Stimulated activated CD4-positive, alpha-beta T cell treated with anti-CD3 and anti-CD28 coated beads, Interleukin-1b, Interleukin-23, amount 100 ng/mL, for 4 hours (primary cell): Measurements from ENCODE around the gene NT5DC4.
"Not testable (repeated sequence)": the region's sequence is repeated elsewhere in the genome, so short reads cannot be mapped to it uniquely, and the experiment has no call there.

Experiments
- DNase-seq, 2 donors: peaks; one replicate each; pipeline ENCODE4 v3.0.0-alpha.2; 2020; ENCODE audit warnings: low read depth in 2 of 2

NT5DC4 gene

GRCh38 chr2:112699984-112700667 is 20.7 kb upstream of the NT5DC4 start:
- DNase-seq: no peak

- no peak for DNase-seq
Measured at GRCh38 chr2:112701052-112701451, 19.8 kb upstream of the NT5DC4 start.

DNA sequence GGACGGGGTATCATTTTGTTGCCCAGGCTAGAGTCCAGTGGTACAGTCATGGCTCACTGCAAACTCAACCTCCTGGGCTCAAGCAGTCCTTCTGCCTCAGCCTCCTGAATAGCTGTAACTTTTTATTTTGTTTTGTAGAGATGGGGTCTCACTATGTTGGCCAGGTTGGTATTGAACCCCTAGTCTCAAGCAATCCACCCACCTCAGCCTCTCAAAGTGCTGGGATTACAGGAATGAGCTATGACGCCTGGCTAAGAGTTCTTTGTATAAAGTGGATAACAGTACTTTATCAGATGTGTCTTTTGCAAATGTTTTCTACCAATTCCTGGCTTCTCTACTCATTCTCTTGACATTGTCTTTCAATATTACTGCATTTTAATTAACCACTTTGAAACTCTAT is 17.1 kb upstream of the NT5DC4 start:
- no peak for DNase-seq

DNA sequence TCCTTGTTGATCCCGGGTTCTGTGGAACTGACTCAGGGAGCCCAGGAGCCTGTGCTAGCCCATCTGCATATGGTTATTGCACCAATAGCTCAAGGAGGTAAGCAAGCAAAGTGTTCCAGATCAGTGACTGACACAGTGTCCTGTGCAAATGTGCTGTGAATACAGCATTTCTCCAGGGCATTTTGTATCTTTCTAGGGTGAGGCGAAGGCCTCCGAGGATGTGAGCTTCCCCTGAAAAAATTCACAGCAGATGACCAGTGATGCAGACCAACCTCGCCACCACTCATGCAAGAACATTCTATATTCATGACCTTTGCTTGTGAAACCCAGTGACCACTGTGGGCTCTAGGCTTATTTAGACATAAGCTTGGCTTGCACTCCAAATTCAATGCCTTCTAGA is 15.2 kb upstream of the NT5DC4 start:
- no peak for DNase-seq

- DNase-seq: no peak
Measured at GRCh38 chr2:112706170-112706664, 14.6 kb upstream of the NT5DC4 start.

DNA sequence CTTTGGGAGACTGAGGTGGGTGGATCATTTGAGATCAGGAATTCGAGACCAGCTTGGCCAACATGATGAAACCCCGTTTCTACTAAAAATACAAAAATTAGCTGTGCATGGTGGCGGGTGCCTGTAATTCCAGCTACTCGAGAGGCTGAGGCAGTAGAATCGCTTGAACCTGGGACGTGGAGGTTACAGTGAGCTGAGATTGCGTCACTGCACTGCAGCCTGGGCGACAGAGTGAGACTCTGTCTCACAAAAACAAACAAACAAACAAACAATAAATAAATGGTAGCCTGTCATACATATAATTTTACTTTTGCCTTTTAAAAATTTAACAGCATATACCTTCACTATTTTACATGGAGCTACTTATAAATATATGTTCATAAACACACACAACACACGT is 13.9 kb upstream of the NT5DC4 start:
- DNase-seq: not testable (repeated sequence)

DNA sequence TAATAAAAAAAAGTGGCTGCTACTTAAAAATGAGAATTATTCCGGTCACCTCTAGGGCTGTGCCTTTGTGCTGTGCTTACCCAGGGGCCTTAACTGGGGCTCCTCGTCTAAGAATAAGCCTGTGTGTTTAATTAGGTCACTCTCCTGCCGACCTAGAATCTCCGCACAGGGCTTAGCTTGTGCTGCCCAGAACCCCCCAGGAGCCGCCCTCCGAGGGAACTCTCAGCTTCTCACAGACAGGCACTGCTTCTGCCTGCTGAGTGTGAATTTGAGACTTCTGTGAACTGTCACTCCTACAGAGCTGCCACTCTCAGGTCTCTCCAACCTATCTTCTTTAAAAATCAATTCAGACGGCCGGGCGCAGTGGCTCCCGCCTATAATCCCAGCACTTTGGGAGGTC is 11.9 kb upstream of the NT5DC4 start:
- no peak for DNase-seq

- DNase-seq: no peak
Measured at GRCh38 chr2:112709703-112710102, 11.1 kb upstream of the NT5DC4 start.

DNA sequence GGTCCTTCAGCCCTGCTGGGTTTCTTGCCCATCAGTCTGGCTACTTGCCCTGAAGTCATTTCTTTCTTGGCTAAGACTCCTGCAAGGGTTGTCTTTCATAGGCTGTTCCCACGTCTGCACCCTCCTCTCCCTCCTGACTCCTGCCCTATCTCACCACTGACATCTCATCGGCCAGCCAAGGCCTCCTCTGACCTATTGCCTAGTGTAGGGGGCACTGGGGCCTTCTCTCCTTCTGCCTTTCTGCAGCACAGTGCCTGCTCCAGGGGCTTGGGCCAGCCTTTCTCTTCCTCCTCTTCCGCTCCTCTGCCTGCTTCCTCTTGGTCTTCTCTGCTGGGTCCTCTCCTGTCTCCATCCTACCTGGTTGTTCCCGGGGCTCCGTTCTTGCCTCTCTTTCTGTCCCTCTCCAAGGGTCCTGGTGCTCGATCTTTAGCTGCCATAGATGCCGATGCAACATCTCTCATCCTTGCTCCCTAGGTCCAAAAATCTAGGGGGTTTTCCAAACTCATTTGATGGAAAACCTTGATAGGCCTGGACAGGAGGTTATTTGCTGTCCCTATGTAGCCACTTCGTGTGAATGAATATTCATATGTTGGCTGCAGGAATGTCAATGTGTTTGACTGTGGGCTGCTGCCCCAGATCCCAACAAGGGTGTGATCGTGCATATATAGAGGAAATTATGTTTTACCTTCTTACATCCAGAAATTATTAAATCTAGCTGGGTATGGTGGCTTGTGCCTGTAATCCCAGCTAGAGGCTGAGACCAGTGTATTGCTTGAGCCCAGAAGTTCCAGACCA is 9.7 kb upstream of the NT5DC4 start:
- DNase-seq: no peak

DNA sequence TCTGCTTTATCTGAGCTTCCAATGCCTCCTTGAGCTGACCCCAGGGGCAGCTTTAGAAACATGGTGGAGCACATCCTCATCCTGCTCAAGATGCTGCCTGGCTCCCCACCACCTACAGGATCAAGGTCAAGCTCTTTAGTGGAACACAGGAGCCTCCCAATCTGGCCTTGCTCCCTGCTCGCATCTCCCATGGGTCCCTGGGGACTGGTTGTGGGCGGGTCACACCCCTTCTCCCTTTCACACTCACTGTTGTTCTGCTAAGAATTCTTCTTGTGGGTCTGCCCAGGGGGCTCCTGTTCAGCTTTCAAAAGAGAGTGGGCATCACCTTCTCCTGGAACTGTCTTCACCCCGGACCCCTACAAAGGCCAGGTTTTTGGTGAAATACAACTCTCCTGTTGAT is 8.4 kb upstream of the NT5DC4 start:
- no peak for DNase-seq

DNA sequence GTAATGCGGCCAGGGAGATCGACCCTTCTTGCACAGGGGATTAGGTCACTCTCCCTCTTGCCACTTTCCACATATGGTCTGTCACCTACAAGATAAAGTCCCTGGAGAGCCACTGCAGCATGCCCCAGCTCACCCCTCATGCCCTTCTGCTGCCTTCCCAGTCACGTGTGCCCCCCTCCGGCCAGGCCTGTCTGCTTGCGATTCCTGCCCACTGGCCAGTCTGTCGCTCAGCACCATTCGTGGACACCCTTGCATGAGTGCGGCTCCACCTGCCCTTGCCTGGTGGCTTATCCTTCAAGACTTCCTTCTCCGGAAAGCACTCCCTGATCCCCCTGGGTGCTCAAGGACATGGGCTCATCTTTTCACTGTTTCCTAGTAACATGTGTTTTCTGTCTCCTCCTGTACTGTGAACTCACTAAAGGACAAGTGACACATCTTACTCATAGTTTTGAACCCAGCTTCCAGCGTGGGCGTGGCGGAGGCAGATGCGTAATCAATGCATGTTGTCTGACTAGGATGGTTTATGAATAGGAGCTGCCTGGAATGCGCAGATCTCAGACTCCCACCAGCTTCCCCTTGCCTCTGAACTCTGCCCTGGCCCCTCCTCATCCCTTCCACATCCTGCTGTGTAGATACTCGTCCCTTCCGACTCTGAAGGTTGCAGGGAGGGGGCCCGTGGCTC is 7.8 kb upstream of the NT5DC4 start:
- DNase-seq: peak; percentile 23 to 32

GRCh38 chr2:112713585-112713925 is 7.3 kb upstream of the NT5DC4 start:
- no peak for DNase-seq

GRCh38 chr2:112713926-112714325 is 6.9 kb upstream of the NT5DC4 start:
- no peak for DNase-seq

DNA sequence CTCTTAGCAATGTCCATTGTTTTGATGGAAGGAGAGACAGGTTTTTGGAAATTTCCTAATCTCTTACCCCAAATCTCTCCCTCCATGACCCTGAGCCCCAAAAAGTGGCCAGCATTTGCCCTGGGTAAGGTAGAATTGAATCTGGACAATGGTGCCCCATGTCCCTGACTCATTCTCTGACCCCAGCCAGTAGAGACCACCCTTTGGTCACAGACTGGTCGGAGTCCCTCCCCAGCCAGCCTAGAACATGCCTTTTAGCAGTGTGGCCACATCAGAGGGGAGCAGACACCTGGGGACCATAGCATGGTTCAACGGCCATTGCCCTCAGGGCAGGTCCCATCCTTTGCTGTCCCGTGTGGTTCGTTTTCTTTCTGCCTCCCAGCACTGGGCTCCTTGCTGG is 6.5 kb upstream of the NT5DC4 start:
- DNase-seq: no peak

- no peak for DNase-seq
Measured at GRCh38 chr2:112714836-112715631, 5.8 kb upstream of the NT5DC4 start.

DNA sequence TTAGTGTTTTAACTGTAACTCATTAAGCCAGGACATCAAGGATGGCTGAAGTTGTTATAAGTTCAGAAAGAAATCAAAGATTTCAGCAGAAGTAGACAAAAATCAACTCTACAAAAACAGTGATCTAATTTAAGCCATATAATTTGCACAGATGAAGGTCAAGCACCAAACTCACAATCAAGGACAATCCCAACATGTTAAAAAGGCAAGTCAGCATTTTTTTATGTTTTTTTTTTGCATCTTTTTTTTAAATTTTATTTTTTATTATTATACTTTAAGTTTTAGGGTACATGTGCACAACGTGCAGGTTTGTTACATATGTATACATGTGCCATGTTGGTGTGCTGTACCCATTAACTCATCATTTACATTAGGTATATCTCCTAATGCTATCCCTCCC is 4.7 kb upstream of the NT5DC4 start:
- not testable (repeated sequence) for DNase-seq

- DNase-seq: not testable (repeated sequence)
Measured at GRCh38 chr2:112716826-112717352, 3.9 kb upstream of the NT5DC4 start.

- DNase-seq: no peak
Measured at GRCh38 chr2:112718863-112719370, 1.9 kb upstream of the NT5DC4 start.

- no peak for DNase-seq
Measured at GRCh38 chr2:112721819-112722522, 1.2 kb downstream of the NT5DC4 start.

DNA sequence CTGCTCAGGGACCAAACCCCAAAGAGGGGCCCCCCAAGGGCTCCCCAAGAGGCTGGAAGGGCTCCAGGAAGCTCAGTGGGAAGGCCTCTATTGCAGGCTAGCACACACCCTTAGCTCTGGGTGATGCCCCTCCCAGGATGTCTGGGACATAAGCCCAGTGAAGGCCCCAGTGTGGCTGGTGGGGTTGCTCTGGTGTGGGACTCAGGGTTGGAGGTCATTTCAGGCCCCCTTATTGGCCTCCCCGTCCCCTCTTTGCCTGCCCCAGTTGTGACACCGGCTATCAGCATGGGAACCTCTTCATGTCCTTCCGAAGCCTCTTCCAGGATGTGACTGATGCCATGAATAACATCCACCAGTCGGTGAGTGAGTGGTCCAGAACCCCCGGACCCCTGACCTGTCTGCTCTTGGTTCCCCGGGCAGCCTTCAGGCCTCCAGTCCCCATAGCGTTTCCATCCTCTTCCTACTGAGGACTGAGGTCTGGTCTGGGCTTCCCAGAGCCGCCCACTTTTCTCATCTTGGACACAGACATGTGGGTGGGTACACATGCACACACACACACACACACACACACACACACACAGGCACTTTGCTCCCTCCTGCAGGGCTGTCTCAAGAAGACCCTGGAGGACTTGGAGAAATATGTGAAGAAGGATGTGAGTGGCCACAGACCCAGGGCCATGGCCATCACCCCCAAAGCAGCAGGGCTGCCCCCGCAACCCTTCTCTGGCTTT is 2.2 kb downstream of the NT5DC4 start:
- no peak for DNase-seq
